B cell (primary cell): ENCODE results near the gene TATDN2. TPM values are rescaled to one million over a fixed set of nuclear protein-coding genes. Genes with fewer than 3 reads are reported as not detected.

Experiments
- ATAC-seq: fragments of 200-7000 bp; cut with Tn5 transposase; one replicate; pipeline ENCODE4 v1.10.0; 2021; ENCODE audit warnings: low read depth, mild to moderate bottlenecking, moderate number of reproducible peaks, moderate library complexity
- CTCF ChIA-PET: fragments of 350-600 bp; sonication (Branson Sonifier 250); formaldehyde crosslinking; loops from one replicate; lab custom pipeline; 2021; ENCODE audit warnings: antibody characterized with exemption, inconsistent platforms; lab: Charles Lee
- POLR2A ChIA-PET: fragments of 350-600 bp; sonication (Branson Sonifier 250); formaldehyde crosslinking; loops from one replicate; lab custom pipeline; 2021; ENCODE audit warnings: antibody characterized with exemption; lab: Charles Lee
- DNase-seq: peaks from one replicate; pipeline ENCODE4 v3.0.0; 2013
- H2AFZ ChIP-seq: 2 replicates; pipeline ENCODE4 v1.6.1; 2012; ENCODE audit warnings: mild to moderate bottlenecking, low read depth, low read length; ENCODE audit not compliant: insufficient read depth, poor library complexity, severe bottlenecking
- H3K27ac ChIP-seq, 2 donors: 1 replicate in 1 of 2; 2 replicates in 1 of 2; pipeline ENCODE4 v1.5.1; 2012 to 2013; ENCODE audit warnings: low read length in 2 of 2, mild to moderate bottlenecking in 2 of 2, moderate library complexity in 1 of 2
- H3K27me3 ChIP-seq, 4 experiments: fragments of 200-600 bp in 1 of 4; sonication (generic) in 1 of 4; replicated peaks in 1 of 4; 1 replicate in 2 of 4; 2 replicates in 2 of 4; pipeline versions ENCODE4 v1.6.1 to v1.7.0; 2013 to 2016; ENCODE audit warnings: low read length in 3 of 4, mild to moderate bottlenecking in 2 of 4, mixed read lengths in 1 of 4, moderate library complexity in 1 of 4; ENCODE audit not compliant: insufficient read depth in 4 of 4, control insufficient read depth in 3 of 4; ENCODE audit errors: control extremely low read depth in 1 of 4
- H3K36me3 ChIP-seq, 2 experiments: replicated peaks in 1 of 2; 1 replicate in 1 of 2; 2 replicates in 1 of 2; pipeline versions ENCODE4 v1.6.1 to v1.7.1; 2013; ENCODE audit warnings: low read length in 1 of 2; ENCODE audit not compliant: insufficient read depth in 2 of 2, control insufficient read depth in 1 of 2; ENCODE audit errors: control extremely low read depth in 1 of 2, extremely low read depth in 1 of 2
- H3K4me1 ChIP-seq, 2 donors: fragments of 200-600 bp in 1 of 2; sonication (generic) in 1 of 2; 1 replicate in 1 of 2; 2 replicates in 1 of 2; pipeline versions ENCODE4 v1.5.1 to v1.6.1; 2013 to 2017; ENCODE audit warnings: low read length in 2 of 2; ENCODE audit not compliant: control insufficient read depth in 2 of 2, insufficient read depth in 2 of 2
- H3K4me2 ChIP-seq: replicated peaks from 2 replicates; pipeline ENCODE3; 2012; ENCODE audit warnings: mild to moderate bottlenecking, low read depth, low read length; ENCODE audit not compliant: poor library complexity, severe bottlenecking
- H3K4me3 ChIP-seq, 5 experiments: fragments of 200-600 bp in 1 of 5; sonication (generic) in 1 of 5; 1 replicate in 3 of 5; 2 replicates in 2 of 5; pipeline versions ENCODE4 v1.5.1 to v1.7.0; 2011 to 2016; ENCODE audit warnings: low read length in 4 of 5, mild to moderate bottlenecking in 4 of 5, low read depth in 2 of 5, control low read depth in 1 of 5, moderate library complexity in 1 of 5; ENCODE audit not compliant: insufficient read depth in 1 of 5; ENCODE audit errors: control extremely low read depth in 1 of 5, extremely low read depth in 1 of 5
- H3K79me2 ChIP-seq: fragments of 200-600 bp; sonication (generic); one replicate; pipeline ENCODE4 v1.6.0; 2016; ENCODE audit warnings: low read length; ENCODE audit not compliant: control insufficient read depth, insufficient read depth
- H3K9ac ChIP-seq: fragments of 200-600 bp; sonication (generic); 2 replicates; pipeline ENCODE4 v1.6.1; 2017; ENCODE audit warnings: mild to moderate bottlenecking, low read length, moderate library complexity
- H3K9me3 ChIP-seq, 3 donors: one replicate each; pipeline versions ENCODE4 v1.6.1 to v1.7.1; 2013; ENCODE audit warnings: low read length in 2 of 3; ENCODE audit not compliant: control insufficient read depth in 2 of 3, insufficient read depth in 1 of 3; ENCODE audit errors: control extremely low read depth in 1 of 3
- H4K20me1 ChIP-seq: 2 replicates; pipeline ENCODE4 v1.6.0; 2012; ENCODE audit warnings: mild to moderate bottlenecking, low read length; ENCODE audit not compliant: insufficient read depth, control insufficient read depth, poor library complexity, severe bottlenecking
- H3K27ac Mint-ChIP-seq: one replicate; pipeline ENCODE4 v1.8.0; 2021; ENCODE audit warnings: mixed read lengths
- H3K27me3 Mint-ChIP-seq: one replicate; pipeline ENCODE4 v1.8.0; 2021; ENCODE audit warnings: mixed read lengths
- H3K4me1 Mint-ChIP-seq: one replicate; pipeline ENCODE4 v1.8.0; 2021; ENCODE audit warnings: mixed read lengths
- H3K4me3 Mint-ChIP-seq: one replicate; pipeline ENCODE4 v1.8.0; 2021; ENCODE audit warnings: mixed read lengths
- H3K9me3 Mint-ChIP-seq: one replicate; pipeline ENCODE4 v1.8.0; 2022; ENCODE audit warnings: mixed read lengths; ENCODE audit not compliant: insufficient read depth
- EZH2 ChIP-seq: IDR thresholded peaks from 2 replicates; pipeline ENCODE4 v1.6.1; 2012; ENCODE audit warnings: borderline replicate concordance, low read depth, mild to moderate bottlenecking, moderate library complexity, low read length; ENCODE audit not compliant: insufficient read depth, poor library complexity, severe bottlenecking
- WGBS: methylation state at CpG from one replicate; pipeline ENCODE4 v1.1.5; 2013; ENCODE audit warnings: missing lambda C conversion rate; ENCODE audit not compliant: insufficient coverage; 5-methylcytosine and 5-hydroxymethylcytosine counted together
- intact Hi-C: fragments of 100-400 bp; cut with micrococcal nuclease; formaldehyde crosslinking; loops from one replicate; pipeline ENCODE4 v1.10.0; 2022
- polyA plus RNA-seq: library from polyadenylated mRNA; depleted of rRNA; stranded (reverse); fragments of >200 nt; gene quantifications from 2 replicates; pipeline ENCODE4 v1.2.3, GENCODE V29; 2012
- total RNA-seq, 2 donors: library from RNA; stranded (reverse); fragments of 120-200 nt in 1 of 2; gene quantifications; 1 replicate in 1 of 2; 2 replicates in 1 of 2; pipeline versions ENCODE4 v1.2.3 to v1.2.4, GENCODE V29; 2013 to 2022
- TF ChIP-seq, protein P1 (sequence below): fragments of 200-600 bp; IDR thresholded peaks from one replicate; pipeline ENCODE4 v1.8.0; 2022; ENCODE audit warnings: antibody characterized with exemption, mild to moderate bottlenecking

The TATDN2 gene
- total and polyA plus RNA-seq, 2 donors (not counting 1 experiment from before 2014, with no cell fraction given) = 24.7 to 62.9 TPM

GRCh38 chr3:10253731-10254130 is 5.5 kb downstream of the TATDN2 start:
- 97% methylated on average over 3 of the region's 3 CpGs for WGBS
- DNase-seq = no peak
- H3K4me1 Mint-ChIP-seq = peaks cover 53% of the 10 kb centered on the region

DNA sequence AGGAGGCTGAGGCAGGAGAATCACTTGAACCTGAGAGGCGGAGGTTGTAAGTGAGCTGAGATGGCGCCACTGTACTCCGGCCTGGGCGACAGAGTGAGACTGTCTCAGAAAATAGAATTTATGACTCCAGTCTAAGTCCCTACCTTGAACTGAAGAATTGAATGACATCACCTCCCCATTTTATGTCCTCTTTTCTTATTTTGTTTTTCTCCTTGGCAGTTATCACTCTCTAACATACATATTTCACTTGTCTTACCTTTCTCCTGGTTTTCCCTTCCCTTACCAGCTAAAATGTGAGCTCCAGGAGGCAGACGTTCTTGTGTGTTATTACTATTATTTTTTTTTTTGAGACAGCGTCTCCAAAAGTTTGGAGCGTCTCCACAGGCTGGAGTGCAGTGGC is 7.6 kb downstream of the TATDN2 start:
- Histone ChIP-seq H3K79me2 (peaks cover 77% of the 10 kb centered on the region), H4K20me1 (peaks cover 70% of the 10 kb centered on the region), H3K4me1 (peaks cover 2 to 4% of the 10 kb centered on the region in 2 donors), H3K27me3 (no peaks in the 10 kb centered on the region), H3K4me3 (no peak overlapping the region), H3K9ac (no peak overlapping the region), H3K9me3 (no peaks in the 10 kb centered on the region), H3K27ac (no peak overlapping the region), H3K36me3 (peaks cover 20 to 54% of the 10 kb centered on the region in 2 experiments), H2AFZ (no peak overlapping the region), H3K4me2 (no peak overlapping the region)
- intact Hi-C loops = no loop called here
- 92% methylated on average over 2 of the region's 7 CpGs for WGBS
- POLR2A ChIA-PET = no interaction called here
- no peak overlapping the region for H3K27ac Mint-ChIP-seq
- no peak overlapping the region for H3K4me3 Mint-ChIP-seq
- H3K27me3 Mint-ChIP-seq = no peaks in the 10 kb centered on the region
- TF ChIP-seq, protein P1, sequence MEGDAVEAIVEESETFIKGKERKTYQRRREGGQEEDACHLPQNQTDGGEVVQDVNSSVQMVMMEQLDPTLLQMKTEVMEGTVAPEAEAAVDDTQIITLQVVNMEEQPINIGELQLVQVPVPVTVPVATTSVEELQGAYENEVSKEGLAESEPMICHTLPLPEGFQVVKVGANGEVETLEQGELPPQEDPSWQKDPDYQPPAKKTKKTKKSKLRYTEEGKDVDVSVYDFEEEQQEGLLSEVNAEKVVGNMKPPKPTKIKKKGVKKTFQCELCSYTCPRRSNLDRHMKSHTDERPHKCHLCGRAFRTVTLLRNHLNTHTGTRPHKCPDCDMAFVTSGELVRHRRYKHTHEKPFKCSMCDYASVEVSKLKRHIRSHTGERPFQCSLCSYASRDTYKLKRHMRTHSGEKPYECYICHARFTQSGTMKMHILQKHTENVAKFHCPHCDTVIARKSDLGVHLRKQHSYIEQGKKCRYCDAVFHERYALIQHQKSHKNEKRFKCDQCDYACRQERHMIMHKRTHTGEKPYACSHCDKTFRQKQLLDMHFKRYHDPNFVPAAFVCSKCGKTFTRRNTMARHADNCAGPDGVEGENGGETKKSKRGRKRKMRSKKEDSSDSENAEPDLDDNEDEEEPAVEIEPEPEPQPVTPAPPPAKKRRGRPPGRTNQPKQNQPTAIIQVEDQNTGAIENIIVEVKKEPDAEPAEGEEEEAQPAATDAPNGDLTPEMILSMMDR = no peak
- TF ChIP-seq EZH2 = no peak
- DNase-seq = no peak
- H3K9me3 Mint-ChIP-seq = no peaks in the 10 kb centered on the region
- peaks cover 43% of the 10 kb centered on the region for H3K4me1 Mint-ChIP-seq
- no peak for ATAC-seq
- CTCF ChIA-PET = interaction anchor here (0.5 kb wide), 1 partner anchor 419 kb away, joined by 3 read pairs; no protein-coding TSS in a partner anchor

More at GRCh38 chr3:10253731-10254130, 5.5 kb downstream of the TATDN2 start:
- H3K4me3 ChIP-seq = no peak overlapping the region
- intact Hi-C loops = no loop called here
- Mint-ChIP-seq H3K27ac (no peak overlapping the region), H3K9me3 (no peaks in the 10 kb centered on the region), H3K27me3 (no peaks in the 10 kb centered on the region), H3K4me3 (no peak overlapping the region)
- H3K27ac ChIP-seq = no peak overlapping the region
- peaks cover 0 to 4% (median 0%) of the 10 kb centered on the region in 3 donors for H3K9me3 ChIP-seq
- POLR2A ChIA-PET = no interaction called here
- no peak overlapping the region for H3K9ac ChIP-seq
- H4K20me1 ChIP-seq = peaks cover 69% of the 10 kb centered on the region
- no peak for ATAC-seq
- peaks cover 85% of the 10 kb centered on the region for H3K79me2 ChIP-seq
- H3K4me2 ChIP-seq = no peak overlapping the region
- H2AFZ ChIP-seq = no peak overlapping the region
- H3K27me3 ChIP-seq = no peaks in the 10 kb centered on the region
- CTCF ChIA-PET = interaction anchor here (0.8 to 1.8 kb wide), 2 partner anchors 10 to 321 kb away, joined by 3 to 4 read pairs; no protein-coding TSS in a partner anchor
- peaks cover 16 to 38% of the 10 kb centered on the region in 2 experiments for H3K36me3 ChIP-seq
- H3K4me1 ChIP-seq = peaks cover 20 to 22% of the 10 kb centered on the region in 2 donors
- TF ChIP-seq, protein P1 = no peak
- TF ChIP-seq EZH2 = no peak
